HepG2 (cell line): Measurements from ENCODE around the gene DENND1C. TPM values are rescaled to one million over a fixed set of nuclear protein-coding genes. Genes with fewer than 3 reads are reported as not detected.

Experiments
- ADNP ChIP-seq: sonication (generic); formaldehyde crosslinking; IDR thresholded peaks from 2 replicates; pipeline ENCODE4 v1.4.0; 2020; ENCODE audit warnings: missing genetic modification reagents
- BCL6 ChIP-seq: IDR thresholded peaks from 2 replicates; pipeline ENCODE4 v1.6.1; 2016; ENCODE audit warnings: missing genetic modification reagents, missing compliant biosample characterization
- CBX2 ChIP-seq, 2 experiments: fragments of 200-600 bp in 1 of 2; sonication (generic); formaldehyde crosslinking in 1 of 2; IDR thresholded peaks; 2 replicates each; pipeline versions ENCODE4 v1.7.0 to v1.8.1; 2018 to 2022; ENCODE audit warnings: low read depth in 2 of 2, low read length in 1 of 2, mild to moderate bottlenecking in 1 of 2, missing genetic modification reagents in 1 of 2
- CEBPB ChIP-seq: IDR thresholded peaks from 2 replicates; pipeline ENCODE4 v1.6.1; 2011; ENCODE audit warnings: low read depth, low read length, improper control_type of control experiment, borderline replicate concordance
- KDM3A ChIP-seq: IDR thresholded peaks from 2 replicates; pipeline ENCODE4 v1.6.1; 2018; ENCODE audit warnings: low read depth, missing compliant biosample characterization
- NR2F2 ChIP-seq: IDR thresholded peaks from 2 replicates; pipeline ENCODE4 v1.6.1; 2012; ENCODE audit warnings: low read depth, inconsistent platforms, borderline replicate concordance
- PITX1 ChIP-seq: sonication (generic); formaldehyde crosslinking; IDR thresholded peaks from 2 replicates; pipeline ENCODE4 v1.5.1; 2020; ENCODE audit warnings: mild to moderate bottlenecking, missing genetic modification reagents
- PRPF4 ChIP-seq: fragments of 200-400 bp; formaldehyde crosslinking; IDR thresholded peaks from 2 replicates; pipeline ENCODE4 v1.6.1; 2016; ENCODE audit warnings: low read length, low read depth; ENCODE audit not compliant: poor library complexity, severe bottlenecking
- RBM22 ChIP-seq: fragments of 200-400 bp; formaldehyde crosslinking; optimal IDR thresholded peaks from 2 replicates; pipeline ENCODE3; 2017; ENCODE audit warnings: mild to moderate bottlenecking, low read length, moderate library complexity
- SRF ChIP-seq: IDR thresholded peaks from 2 replicates; pipeline ENCODE4 v1.6.1; 2011; ENCODE audit warnings: mild to moderate bottlenecking, low read depth, low read length, moderate library complexity
- THYN1 ChIP-seq: sonication (generic); formaldehyde crosslinking; IDR thresholded peaks from 2 replicates; pipeline ENCODE4 v1.8.1; 2023; ENCODE audit warnings: low read depth, mild to moderate bottlenecking, moderate library complexity, missing genetic modification reagents, borderline replicate concordance
- U2AF2 ChIP-seq: fragments of 200-400 bp; formaldehyde crosslinking; IDR thresholded peaks from 2 replicates; pipeline ENCODE4 v1.6.1; 2017; ENCODE audit warnings: low read depth, mild to moderate bottlenecking, low read length
- ZFP90 ChIP-seq: sonication (generic); formaldehyde crosslinking; IDR thresholded peaks from 2 replicates; pipeline ENCODE4 v1.8.0; 2022; ENCODE audit warnings: missing genetic modification reagents, mild to moderate bottlenecking, inconsistent platforms, borderline replicate concordance
- ZNF251 ChIP-seq: sonication (generic); formaldehyde crosslinking; IDR thresholded peaks from 2 replicates; pipeline ENCODE4 v1.9.0; 2021; ENCODE audit warnings: mild to moderate bottlenecking, missing genetic modification reagents
- ZNF350 ChIP-seq: sonication (generic); formaldehyde crosslinking; IDR thresholded peaks from 2 replicates; pipeline ENCODE4 v1.4.0; 2020; ENCODE audit warnings: mild to moderate bottlenecking, low read depth, missing genetic modification reagents, borderline replicate concordance
- ZNF510 ChIP-seq: sonication (generic); formaldehyde crosslinking; IDR thresholded peaks from 2 replicates; pipeline ENCODE4 v1.4.0; 2020; ENCODE audit warnings: low read depth, mild to moderate bottlenecking, missing genetic modification reagents
- ZNF550 ChIP-seq: sonication (generic); formaldehyde crosslinking; IDR thresholded peaks from 2 replicates; pipeline ENCODE4 v1.4.0; 2020; ENCODE audit warnings: mild to moderate bottlenecking, missing genetic modification reagents, borderline replicate concordance
- ZNF569 ChIP-seq: sonication (generic); formaldehyde crosslinking; IDR thresholded peaks from 2 replicates; pipeline ENCODE4 v1.5.0; 2020; ENCODE audit warnings: mild to moderate bottlenecking, missing genetic modification reagents, moderate library complexity, borderline replicate concordance
- polyA plus RNA-seq, 8 experiments: library from polyadenylated mRNA; depleted of rRNA in 3 of 8; stranded (reverse) in 7 of 8; unstranded in 1 of 8; fragments of >200 nt; fragmentation: Illumina TruSeq in 4 of 8; extraction: Trizol in 4 of 8; gene quantifications; 2 replicates each; pipeline versions ENCODE4 v1.2.1 to v1.2.3, GENCODE V29; 2011 to 2016; ENCODE audit warnings: low read depth in 4 of 8, missing spikeins in 1 of 8, mixed read lengths in 1 of 8; ENCODE audit not compliant: insufficient read depth in 1 of 8
- total RNA-seq, 5 experiments: library from RNA; depleted of rRNA; stranded (reverse); fragments of >200 nt; fragmentation: Illumina TruSeq; extraction: Trizol; gene quantifications; 2 replicates each; pipeline ENCODE4 v1.2.3, GENCODE V29; 2016; ENCODE audit warnings: low read depth in 1 of 5
- TF ChIP-seq, protein P1 (sequence below): sonication (generic); formaldehyde crosslinking; IDR thresholded peaks from 2 replicates; pipeline ENCODE4 v1.9.0; 2021; ENCODE audit warnings: missing genetic modification reagents, borderline replicate concordance
- TF ChIP-seq, protein P2 (sequence below): sonication (generic); formaldehyde crosslinking; IDR thresholded peaks from 2 replicates; pipeline ENCODE4 v1.9.0; 2021; ENCODE audit warnings: missing genetic modification reagents, mild to moderate bottlenecking, borderline replicate concordance
- TF ChIP-seq, protein P3 (sequence below): sonication (generic); formaldehyde crosslinking; conservative IDR thresholded peaks from 2 replicates; pipeline ENCODE4 v1.8.0; 2022; ENCODE audit warnings: mild to moderate bottlenecking, moderate library complexity, missing genetic modification reagents
- TF ChIP-seq, protein P4 (sequence below): sonication (generic); formaldehyde crosslinking; IDR thresholded peaks from 2 replicates; pipeline ENCODE4 v1.5.0; 2020; ENCODE audit warnings: missing genetic modification reagents

Gene DENND1C
- total and polyA plus RNA-seq, 2 of the 13 experiments (the other 11 are each of a cell fraction or from before 2014, with no cell fraction given): 0.04 to 0.73 TPM

DNA sequence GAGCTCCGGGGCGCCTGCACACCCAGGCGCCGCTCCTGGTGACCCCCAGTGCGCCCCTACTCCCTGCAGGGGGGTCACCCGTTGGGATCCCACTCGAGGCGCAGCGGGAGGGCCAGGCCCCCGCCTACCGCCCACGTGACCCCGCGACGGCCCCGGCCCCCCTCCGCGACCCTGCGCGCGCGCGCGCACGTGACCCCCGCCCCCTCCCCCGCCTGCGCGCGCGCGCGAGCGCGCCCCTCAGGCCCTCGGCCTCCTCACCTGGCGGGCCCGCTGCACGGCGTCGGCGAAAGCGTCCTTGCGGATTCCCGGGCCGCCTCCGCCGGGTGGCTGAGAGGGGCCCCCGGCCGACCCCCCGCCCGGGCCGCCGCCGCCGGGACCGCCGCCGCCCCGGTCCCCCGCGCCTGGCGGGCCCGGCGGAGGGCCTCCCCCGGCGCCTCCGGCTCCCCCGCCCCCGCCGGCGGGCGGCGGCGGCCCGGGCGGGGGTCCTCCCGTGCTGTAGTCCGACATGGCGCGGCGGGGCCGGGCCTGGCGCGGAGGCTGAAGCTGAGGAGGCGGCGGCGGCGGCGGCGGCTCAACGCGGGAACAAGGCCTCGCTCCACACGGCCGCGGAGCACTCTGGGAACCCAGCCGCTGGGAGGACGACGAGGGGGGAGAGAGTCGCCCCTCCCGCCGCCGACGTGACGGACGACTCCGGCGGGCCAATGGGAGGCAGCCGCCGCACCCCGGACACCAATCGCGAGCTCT lies 57.2 kb downstream of the DENND1C start, which contains the start of gene KHSRP (continued):
- no peak for TF ChIP-seq ZNF569 (CRISPR knock-in tag)
- no peak for TF ChIP-seq ZFP90 (CRISPR knock-in tag)
- TF ChIP-seq, protein P1, sequence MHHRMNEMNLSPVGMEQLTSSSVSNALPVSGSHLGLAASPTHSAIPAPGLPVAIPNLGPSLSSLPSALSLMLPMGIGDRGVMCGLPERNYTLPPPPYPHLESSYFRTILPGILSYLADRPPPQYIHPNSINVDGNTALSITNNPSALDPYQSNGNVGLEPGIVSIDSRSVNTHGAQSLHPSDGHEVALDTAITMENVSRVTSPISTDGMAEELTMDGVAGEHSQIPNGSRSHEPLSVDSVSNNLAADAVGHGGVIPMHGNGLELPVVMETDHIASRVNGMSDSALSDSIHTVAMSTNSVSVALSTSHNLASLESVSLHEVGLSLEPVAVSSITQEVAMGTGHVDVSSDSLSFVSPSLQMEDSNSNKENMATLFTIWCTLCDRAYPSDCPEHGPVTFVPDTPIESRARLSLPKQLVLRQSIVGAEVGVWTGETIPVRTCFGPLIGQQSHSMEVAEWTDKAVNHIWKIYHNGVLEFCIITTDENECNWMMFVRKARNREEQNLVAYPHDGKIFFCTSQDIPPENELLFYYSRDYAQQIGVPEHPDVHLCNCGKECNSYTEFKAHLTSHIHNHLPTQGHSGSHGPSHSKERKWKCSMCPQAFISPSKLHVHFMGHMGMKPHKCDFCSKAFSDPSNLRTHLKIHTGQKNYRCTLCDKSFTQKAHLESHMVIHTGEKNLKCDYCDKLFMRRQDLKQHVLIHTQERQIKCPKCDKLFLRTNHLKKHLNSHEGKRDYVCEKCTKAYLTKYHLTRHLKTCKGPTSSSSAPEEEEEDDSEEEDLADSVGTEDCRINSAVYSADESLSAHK (CRISPR knock-in tag): no peak
- no peak for TF ChIP-seq ZNF251 (CRISPR knock-in tag)
- TF ChIP-seq ADNP (CRISPR knock-in tag): no peak
- no peak for TF ChIP-seq CEBPB
- TF ChIP-seq, protein P2, sequence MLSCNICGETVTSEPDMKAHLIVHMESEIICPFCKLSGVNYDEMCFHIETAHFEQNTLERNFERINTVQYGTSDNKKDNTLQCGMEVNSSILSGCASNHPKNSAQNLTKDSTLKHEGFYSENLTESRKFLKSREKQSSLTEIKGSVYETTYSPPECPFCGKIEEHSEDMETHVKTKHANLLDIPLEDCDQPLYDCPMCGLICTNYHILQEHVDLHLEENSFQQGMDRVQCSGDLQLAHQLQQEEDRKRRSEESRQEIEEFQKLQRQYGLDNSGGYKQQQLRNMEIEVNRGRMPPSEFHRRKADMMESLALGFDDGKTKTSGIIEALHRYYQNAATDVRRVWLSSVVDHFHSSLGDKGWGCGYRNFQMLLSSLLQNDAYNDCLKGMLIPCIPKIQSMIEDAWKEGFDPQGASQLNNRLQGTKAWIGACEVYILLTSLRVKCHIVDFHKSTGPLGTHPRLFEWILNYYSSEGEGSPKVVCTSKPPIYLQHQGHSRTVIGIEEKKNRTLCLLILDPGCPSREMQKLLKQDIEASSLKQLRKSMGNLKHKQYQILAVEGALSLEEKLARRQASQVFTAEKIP (CRISPR knock-in tag): no peak
- TF ChIP-seq NR2F2: no peak
- TF ChIP-seq THYN1 (CRISPR knock-in tag): no peak
- TF ChIP-seq BCL6 (CRISPR knock-in tag): no peak
- no peak for TF ChIP-seq U2AF2
- TF ChIP-seq PRPF4: no peak
- TF ChIP-seq, protein P3, sequence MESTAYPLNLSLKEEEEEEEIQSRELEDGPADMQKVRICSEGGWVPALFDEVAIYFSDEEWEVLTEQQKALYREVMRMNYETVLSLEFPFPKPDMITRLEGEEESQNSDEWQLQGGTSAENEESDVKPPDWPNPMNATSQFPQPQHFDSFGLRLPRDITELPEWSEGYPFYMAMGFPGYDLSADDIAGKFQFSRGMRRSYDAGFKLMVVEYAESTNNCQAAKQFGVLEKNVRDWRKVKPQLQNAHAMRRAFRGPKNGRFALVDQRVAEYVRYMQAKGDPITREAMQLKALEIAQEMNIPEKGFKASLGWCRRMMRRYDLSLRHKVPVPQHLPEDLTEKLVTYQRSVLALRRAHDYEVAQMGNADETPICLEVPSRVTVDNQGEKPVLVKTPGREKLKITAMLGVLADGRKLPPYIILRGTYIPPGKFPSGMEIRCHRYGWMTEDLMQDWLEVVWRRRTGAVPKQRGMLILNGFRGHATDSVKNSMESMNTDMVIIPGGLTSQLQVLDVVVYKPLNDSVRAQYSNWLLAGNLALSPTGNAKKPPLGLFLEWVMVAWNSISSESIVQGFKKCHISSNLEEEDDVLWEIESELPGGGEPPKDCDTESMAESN (CRISPR knock-in tag): 0 out of 2 replicates have a peak, but pooled peaks have one; percentile 7
- TF ChIP-seq KDM3A (CRISPR knock-in tag): no peak
- TF ChIP-seq ZNF510 (CRISPR knock-in tag): no peak
- 0 out of 2 replicates have a peak, but pooled peaks have one; percentile 2 for TF ChIP-seq PITX1
- TF ChIP-seq SRF: no peak
- TF ChIP-seq RBM22: no peak
- no peak for TF ChIP-seq CBX2 (IDR thresholded peaks at IDR 0.05; ENCODE audit: low read depth, low read length)
- no peak for TF ChIP-seq CBX2 (CRISPR knock-in tag; IDR thresholded peaks at IDR 0.05; ENCODE audit: low read depth)
- no peak for TF ChIP-seq ZNF350 (CRISPR knock-in tag)
- TF ChIP-seq, protein P4, sequence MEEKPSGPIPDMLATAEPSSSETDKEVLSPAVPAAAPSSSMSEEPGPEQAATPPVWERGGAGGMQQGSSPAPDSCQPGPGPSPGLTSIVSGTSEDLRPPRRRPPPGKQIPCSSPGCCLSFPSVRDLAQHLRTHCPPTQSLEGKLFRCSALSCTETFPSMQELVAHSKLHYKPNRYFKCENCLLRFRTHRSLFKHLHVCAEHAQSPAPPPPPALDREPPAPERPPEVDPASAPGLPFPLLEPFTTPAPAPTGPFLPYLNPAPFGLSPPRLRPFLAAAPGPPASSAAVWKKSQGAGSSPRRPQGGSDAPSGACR (CRISPR knock-in tag): no peak
- TF ChIP-seq ZNF550 (CRISPR knock-in tag): no peak
